ENCODE data around the gene APIP.

The APIP gene

DNA sequence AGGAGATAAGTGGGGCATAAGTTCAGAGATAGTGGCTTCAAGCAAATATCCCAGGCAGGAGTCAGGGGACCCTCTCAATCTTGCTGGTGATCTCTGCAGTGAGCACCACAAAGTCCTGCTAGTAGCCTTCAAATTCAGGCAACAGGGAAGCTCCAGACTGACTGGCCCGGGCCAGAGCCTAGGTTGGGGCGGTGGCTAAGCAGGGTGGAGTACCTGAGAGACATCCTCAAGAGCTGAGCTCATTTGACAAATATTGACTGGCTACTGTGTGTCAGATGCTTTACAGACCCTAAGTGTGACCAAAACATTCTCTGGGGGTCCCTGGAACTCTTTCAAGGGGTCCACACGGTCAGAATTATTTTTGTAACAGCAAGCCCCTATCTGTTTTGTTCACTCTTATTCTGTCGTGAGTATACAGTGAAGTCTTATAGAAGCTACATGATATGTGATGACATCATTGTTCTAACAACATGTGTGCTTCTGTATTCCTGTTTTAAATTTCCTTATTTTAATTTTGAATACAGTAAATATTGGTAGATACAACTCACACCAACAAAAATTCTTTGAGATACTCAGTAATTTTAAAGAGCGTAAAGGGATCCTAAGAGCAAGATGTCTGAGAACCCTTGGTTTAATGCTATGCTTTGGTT lies 71.6 kb downstream of the APIP start:
- TF ChIP-seq, protein P1, sequence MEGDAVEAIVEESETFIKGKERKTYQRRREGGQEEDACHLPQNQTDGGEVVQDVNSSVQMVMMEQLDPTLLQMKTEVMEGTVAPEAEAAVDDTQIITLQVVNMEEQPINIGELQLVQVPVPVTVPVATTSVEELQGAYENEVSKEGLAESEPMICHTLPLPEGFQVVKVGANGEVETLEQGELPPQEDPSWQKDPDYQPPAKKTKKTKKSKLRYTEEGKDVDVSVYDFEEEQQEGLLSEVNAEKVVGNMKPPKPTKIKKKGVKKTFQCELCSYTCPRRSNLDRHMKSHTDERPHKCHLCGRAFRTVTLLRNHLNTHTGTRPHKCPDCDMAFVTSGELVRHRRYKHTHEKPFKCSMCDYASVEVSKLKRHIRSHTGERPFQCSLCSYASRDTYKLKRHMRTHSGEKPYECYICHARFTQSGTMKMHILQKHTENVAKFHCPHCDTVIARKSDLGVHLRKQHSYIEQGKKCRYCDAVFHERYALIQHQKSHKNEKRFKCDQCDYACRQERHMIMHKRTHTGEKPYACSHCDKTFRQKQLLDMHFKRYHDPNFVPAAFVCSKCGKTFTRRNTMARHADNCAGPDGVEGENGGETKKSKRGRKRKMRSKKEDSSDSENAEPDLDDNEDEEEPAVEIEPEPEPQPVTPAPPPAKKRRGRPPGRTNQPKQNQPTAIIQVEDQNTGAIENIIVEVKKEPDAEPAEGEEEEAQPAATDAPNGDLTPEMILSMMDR (IDR thresholded peaks at IDR 0.05), result no peak
- DNase-seq (ENCODE audit: low spot score), result no peak
- Histone ChIP-seq H3K4me3 (no peak overlapping the region), H3K27ac (no peak overlapping the region)

- no peak for DNase-seq (ENCODE audit: low spot score)
- no peak overlapping the region for H3K4me3 ChIP-seq
- TF ChIP-seq, protein P1 (IDR thresholded peaks at IDR 0.05), result no peak
- H3K27ac ChIP-seq, result no peak overlapping the region
Measured at GRCh38 chr11:34843271-34843670, 72.9 kb downstream of the APIP start.

DNA sequence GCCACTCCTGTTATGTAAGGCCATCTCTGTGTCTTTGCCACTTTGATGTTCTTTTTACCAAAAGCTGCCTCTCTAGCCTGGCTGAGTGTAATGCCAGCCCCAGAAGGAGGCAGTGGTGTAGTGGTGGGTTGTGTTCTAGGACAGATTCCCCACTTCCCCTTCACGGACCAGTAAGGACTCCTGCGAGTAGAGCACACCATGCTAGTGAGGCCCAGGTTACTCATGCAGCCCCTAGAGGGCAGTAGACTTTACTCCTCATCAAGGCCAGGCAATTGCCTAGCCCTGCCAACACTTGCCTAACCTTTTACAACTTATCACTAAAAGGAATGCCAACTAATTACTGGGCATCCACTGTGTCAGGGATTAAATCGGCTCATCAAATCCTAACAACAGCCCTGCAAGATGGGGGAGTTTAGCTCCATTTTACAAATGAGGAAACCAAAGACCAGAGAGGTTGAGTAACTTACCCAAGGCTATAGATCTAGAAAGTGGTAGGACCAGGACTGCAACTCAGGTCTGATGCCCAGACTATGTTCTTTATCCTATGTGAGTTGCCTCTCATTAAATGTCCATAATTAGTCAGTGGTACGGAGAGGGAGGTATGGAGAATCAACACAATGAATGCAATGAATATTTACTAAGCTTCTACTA lies 75.3 kb downstream of the APIP start:
- DNase-seq (ENCODE audit: low spot score), result no peak
- TF ChIP-seq, protein P1 (IDR thresholded peaks at IDR 0.05), result no peak
- Histone ChIP-seq H3K27ac (no peak overlapping the region), H3K4me3 (no peak overlapping the region)

GRCh38 chr11:34839969-34840368 lies 76.2 kb downstream of the APIP start:
- no peak for DNase-seq (ENCODE audit: low spot score)
- Histone ChIP-seq H3K4me3 (no peak overlapping the region), H3K27ac (no peak overlapping the region)
- TF ChIP-seq, protein P1 (IDR thresholded peaks at IDR 0.05), result no peak

DNA sequence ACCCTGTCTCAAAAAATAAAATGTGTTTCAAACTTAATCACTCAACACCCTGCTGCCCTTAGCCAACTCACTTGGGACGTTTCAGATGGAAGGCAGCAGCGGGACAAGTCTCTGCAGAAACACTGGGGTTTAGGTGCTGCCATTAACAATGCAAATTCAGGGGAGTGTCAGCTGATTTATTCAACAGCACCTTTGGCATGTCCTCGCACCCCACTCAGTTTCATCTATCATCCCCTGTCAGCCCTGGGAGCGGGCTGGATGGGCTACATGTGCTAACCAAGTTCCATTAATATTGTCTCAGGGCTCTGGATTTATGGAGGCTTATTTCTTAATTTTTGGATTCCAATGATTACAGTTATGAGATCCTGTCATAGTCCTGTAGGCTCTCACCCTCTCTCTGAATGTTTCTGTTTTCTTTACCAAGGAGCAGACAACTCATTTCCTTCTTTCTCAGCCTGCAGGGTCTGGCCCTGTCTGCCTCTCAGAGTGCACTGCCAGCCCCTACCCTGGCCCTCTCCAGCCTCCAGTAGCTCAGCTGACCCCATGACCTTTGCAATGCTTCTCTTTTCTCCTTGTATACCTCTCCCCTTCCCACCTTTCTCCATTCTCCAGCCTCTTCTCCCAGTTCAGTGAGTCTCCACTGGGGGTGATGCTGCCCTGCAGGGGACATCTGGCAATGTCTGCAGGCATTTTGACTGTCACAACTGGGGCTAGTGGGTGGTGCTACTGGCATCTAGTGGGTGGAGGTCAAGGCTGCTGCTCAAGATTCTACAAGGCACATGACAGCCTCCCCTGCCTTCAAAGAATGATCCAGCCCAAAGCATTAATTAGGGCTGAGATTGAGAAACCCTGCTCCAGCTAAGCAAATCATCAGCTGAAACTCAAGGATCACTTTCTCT lies 79.0 kb downstream of the APIP start:
- TF ChIP-seq, protein P1 (IDR thresholded peaks at IDR 0.05), result no peak
- Histone ChIP-seq H3K27ac (no peak overlapping the region), H3K4me3 (no peak overlapping the region)
- no peak for DNase-seq (ENCODE audit: low spot score)

DNA sequence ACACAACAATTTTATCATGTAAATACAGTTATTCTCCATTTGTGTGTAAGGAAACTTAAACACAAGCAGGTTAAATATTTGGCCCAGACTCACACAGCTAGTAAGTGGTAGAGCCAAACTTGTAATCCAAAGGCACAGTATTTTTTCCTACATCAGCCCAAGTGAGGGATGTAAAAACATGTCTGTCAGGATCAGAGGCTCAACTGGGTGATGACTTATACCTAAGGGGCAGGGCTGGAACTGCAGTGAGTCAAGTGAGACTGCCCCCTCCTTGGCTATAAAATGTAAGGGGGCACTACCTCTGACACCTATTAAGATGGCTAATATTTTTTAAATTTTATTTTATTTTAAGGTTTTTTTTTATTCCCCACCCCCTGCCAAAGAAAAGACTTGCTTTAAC lies 82.6 kb downstream of the APIP start:
- DNase-seq (ENCODE audit: low spot score), result no peak
- TF ChIP-seq, protein P1 (IDR thresholded peaks at IDR 0.05), result no peak
- Histone ChIP-seq H3K27ac (no peak overlapping the region), H3K4me3 (no peak overlapping the region)

Data from coronary artery (tissue), 2 donors.